Measurements from ENCODE around the gene HPS3.

DNA sequence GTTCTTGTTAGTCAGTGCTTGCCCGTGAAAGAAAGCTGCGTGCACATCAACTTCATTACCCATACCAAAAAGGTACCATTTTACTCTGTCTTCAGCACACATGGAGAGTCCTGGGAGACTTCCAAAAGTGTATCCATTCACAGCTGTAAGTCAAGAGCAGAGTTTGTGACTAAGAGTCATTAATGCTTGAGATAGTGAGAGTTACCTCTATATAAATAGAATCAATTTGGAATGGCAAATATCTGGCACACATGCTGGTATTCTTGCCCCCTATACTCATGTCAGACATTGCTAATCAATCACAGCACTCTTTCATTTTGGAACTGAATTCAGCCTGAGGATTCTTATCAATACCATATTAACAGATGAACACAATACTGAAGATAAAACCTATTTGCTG, 78.0 kb downstream of the HPS3 start:
- TF ChIP-seq POLR2A (IDR thresholded peaks at IDR 0.05; ENCODE audit: low read length), result no peak
- no peak for TF ChIP-seq GATA1 (IDR thresholded peaks at IDR 0.05; ENCODE audit: low read depth, low read length)

Measured in erythroblast (primary cell).